Esophagus squamous epithelium (tissue), 5 donors: ENCODE measurements around the gene HLCS. TPM values are rescaled to one million over a fixed set of nuclear protein-coding genes. Genes with fewer than 3 reads are reported as not detected.
"Not testable (repeated sequence)": the region's sequence is repeated elsewhere in the genome, so short reads cannot be mapped to it uniquely, and the experiment has no call there.

Source experiments
- DNase-seq: peaks from one replicate; lab custom pipeline; 2025; lab: John Stamatoyannopoulos, UW
- H3K27ac ChIP-seq, 4 donors: fragments of 200-600 bp; sonication (generic); one replicate each; pipeline ENCODE4 v1.5.1; 2016 to 2019; ENCODE audit warnings: mild to moderate bottlenecking in 1 of 4
- H3K27me3 ChIP-seq, 4 donors: fragments of 200-600 bp; sonication (generic); 1 replicate in 3 of 4; 2 replicates in 1 of 4; pipeline versions ENCODE4 v1.5.1 to v1.6.0; 2017 to 2021; ENCODE audit warnings: antibody characterized with exemption in 1 of 4
- H3K36me3 ChIP-seq, 3 donors: fragments of 200-600 bp; sonication (generic); one replicate each; pipeline ENCODE4 v1.5.1; 2016 to 2019
- H3K4me1 ChIP-seq, 3 donors: fragments of 200-600 bp; sonication (generic); one replicate each; pipeline ENCODE4 v1.5.1; 2017 to 2019
- H3K4me3 ChIP-seq, 4 donors: fragments of 200-600 bp; sonication (generic); 1 replicate in 3 of 4; 2 replicates in 1 of 4; pipeline ENCODE4 v1.5.1; 2016 to 2019; ENCODE audit warnings: mild to moderate bottlenecking in 2 of 4, moderate library complexity in 1 of 4
- H3K9me3 ChIP-seq, 3 donors: fragments of 200-600 bp; sonication (generic); one replicate each; pipeline ENCODE4 v1.5.1; 2016 to 2019
- POLR2A ChIP-seq, 4 donors: fragments of 450-650 bp; IDR thresholded peaks; one replicate each; pipeline ENCODE4 v1.6.1; 2017; ENCODE audit warnings: antibody characterized with exemption in 4 of 4, mild to moderate bottlenecking in 4 of 4, moderate library complexity in 3 of 4
- WGBS, 2 donors: methylation state at CpG; one replicate each; pipeline ENCODE4 v1.1.5; 2018; 5-methylcytosine and 5-hydroxymethylcytosine counted together
- intact Hi-C: fragments of 100-400 bp; cut with DNase I; formaldehyde crosslinking; loops from one replicate; pipeline ENCODE4 v1.15.0; 2022
- total RNA-seq, 4 donors: library from RNA; depleted of rRNA; stranded (reverse); fragments of >200 nt; gene quantifications; one replicate each; pipeline ENCODE4 v1.1.0, GENCODE V29; 2016
- TF ChIP-seq, protein P1 (sequence below), 6 experiments: fragments of 450-650 bp in 4 of 6; fragments of 200-600 bp in 2 of 6; sonication (generic) in 2 of 6; IDR thresholded peaks; one replicate each; pipeline ENCODE4 v1.5.1; 2016 to 2019; ENCODE audit warnings: antibody characterized with exemption in 6 of 6, mild to moderate bottlenecking in 4 of 6, moderate library complexity in 4 of 6
- donor health status: DM: yes; HTN: yes; CAD: no.

The HLCS gene
- total RNA-seq, 4 donors from 2014 or later, result 6.3 to 19.5 (median 13.5) TPM

DNA sequence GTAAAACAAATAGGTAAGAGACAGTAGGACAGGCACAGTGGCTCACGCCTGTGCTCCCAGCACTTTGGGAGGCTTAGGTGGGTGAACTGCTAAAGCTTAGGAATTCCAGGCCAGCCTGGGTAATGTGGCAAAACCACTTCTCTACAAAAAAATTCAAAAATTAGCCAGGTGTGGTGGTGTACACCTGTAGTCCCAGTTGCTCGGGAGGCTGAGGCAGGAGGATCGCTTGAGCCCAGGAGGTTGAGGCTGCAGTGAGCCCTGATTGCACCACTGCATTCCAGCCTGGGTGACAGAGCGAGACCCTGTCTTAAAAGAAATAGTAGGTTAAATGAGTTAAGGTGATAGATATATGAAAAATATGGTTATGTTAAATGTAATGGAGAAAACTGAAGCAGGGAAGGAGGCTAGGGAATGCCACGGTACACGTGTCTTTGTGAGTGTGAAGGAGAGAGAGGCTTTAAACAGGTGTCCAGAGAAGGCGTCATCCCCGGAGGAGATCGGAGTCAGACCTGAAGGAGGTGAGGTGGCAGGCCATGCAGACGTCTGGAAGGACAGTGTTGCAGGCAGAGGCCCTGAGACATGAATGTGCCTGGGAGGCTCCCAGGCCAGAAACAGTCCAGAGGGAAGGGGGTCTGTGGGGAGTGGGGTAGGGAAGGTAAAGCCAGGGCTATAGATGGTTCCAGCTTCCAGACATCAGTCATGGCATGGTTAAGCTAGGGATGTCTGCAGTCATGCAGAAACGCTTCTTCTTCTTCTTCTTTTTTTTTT lies 32.8 kb upstream of the HLCS start:
- no peak overlapping the region for H3K4me3 ChIP-seq
- no peak overlapping the region for H3K27ac ChIP-seq
- peaks cover 0 to 2% (median 0%) of the 10 kb centered on the region in 4 donors for H3K27me3 ChIP-seq
- WGBS, 2 donors, result 86 to 88% methylated on average over 11 of the region's 11 CpGs
- intact Hi-C loops, result no loop called here
- H3K4me1 ChIP-seq, result no peaks in the 10 kb centered on the region
- TF ChIP-seq, protein P1, sequence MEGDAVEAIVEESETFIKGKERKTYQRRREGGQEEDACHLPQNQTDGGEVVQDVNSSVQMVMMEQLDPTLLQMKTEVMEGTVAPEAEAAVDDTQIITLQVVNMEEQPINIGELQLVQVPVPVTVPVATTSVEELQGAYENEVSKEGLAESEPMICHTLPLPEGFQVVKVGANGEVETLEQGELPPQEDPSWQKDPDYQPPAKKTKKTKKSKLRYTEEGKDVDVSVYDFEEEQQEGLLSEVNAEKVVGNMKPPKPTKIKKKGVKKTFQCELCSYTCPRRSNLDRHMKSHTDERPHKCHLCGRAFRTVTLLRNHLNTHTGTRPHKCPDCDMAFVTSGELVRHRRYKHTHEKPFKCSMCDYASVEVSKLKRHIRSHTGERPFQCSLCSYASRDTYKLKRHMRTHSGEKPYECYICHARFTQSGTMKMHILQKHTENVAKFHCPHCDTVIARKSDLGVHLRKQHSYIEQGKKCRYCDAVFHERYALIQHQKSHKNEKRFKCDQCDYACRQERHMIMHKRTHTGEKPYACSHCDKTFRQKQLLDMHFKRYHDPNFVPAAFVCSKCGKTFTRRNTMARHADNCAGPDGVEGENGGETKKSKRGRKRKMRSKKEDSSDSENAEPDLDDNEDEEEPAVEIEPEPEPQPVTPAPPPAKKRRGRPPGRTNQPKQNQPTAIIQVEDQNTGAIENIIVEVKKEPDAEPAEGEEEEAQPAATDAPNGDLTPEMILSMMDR (IDR thresholded peaks at IDR 0.05), result no peak
- no peak for TF ChIP-seq POLR2A (IDR thresholded peaks at IDR 0.05)
- no peak for DNase-seq
- H3K9me3 ChIP-seq, result no peaks in the 10 kb centered on the region
- H3K36me3 ChIP-seq, result no peaks in the 10 kb centered on the region

- H3K27ac ChIP-seq, DNase-seq, H3K4me3 ChIP-seq, H3K4me1 ChIP-seq, H3K36me3 ChIP-seq, intact Hi-C loops, H3K9me3 ChIP-seq: not testable (repeated sequence)
- WGBS, 2 donors, result 92% methylated on average over 7 to 12 of the region's 12 CpGs
- peaks cover 0 to 10% (median 0%) of the 10 kb centered on the region in 4 donors for H3K27me3 ChIP-seq
These were observed 28.8 kb upstream of the HLCS start for GRCh38 chr21:36995285-36995684.

GRCh38 chr21:36994501-36995158 lies 28.2 kb upstream of the HLCS start:
- H3K27ac ChIP-seq, result no peak overlapping the region
- intact Hi-C loops, result no loop called here
- 46 to 63% methylated on average over 16 to 23 of the region's 38 CpGs for WGBS, 2 donors
- H3K9me3 ChIP-seq, result no peaks in the 10 kb centered on the region
- peaks cover 0 to 10% (median 0%) of the 10 kb centered on the region in 4 donors for H3K27me3 ChIP-seq
- H3K4me3 ChIP-seq, result peak overlapping the region in 1 of 4 donors; percentile 10
- no peaks in the 10 kb centered on the region for H3K36me3 ChIP-seq
- TF ChIP-seq, protein P1 (IDR thresholded peaks at IDR 0.05), result no peak
- no peak for TF ChIP-seq POLR2A (IDR thresholded peaks at IDR 0.05)
- H3K4me1 ChIP-seq, result peaks cover 0 to 9% (median 5%) of the 10 kb centered on the region in 3 donors
- DNase-seq, result no peak

DNA sequence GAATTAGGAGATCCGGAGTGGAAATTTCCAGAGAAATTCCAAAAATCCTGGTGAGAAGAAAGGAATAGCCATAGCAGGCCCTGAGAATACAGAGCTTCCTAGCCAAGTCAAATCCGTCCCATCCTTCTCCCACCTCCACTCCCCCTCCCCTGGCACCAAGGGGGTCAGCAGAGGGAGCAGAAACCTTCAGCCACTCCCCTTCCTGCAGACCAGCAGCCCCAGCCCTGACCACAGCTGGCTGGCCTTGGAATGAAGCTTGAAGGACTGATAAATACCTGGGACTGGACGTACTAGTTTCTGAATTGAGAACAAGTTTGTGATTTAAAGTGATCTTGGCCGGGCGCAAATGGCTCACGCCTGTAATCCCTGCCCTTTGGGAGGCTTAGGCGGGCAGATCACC lies 26.2 kb upstream of the HLCS start:
- H3K36me3 ChIP-seq, result no peaks in the 10 kb centered on the region
- TF ChIP-seq, protein P1 (IDR thresholded peaks at IDR 0.05), result no peak
- TF ChIP-seq POLR2A (IDR thresholded peaks at IDR 0.05), result no peak
- no peak for DNase-seq
- peaks cover 0 to 10% (median 0%) of the 10 kb centered on the region in 4 donors for H3K27me3 ChIP-seq
- no peak overlapping the region for H3K27ac ChIP-seq
- H3K4me1 ChIP-seq, result peaks cover 0 to 18% (median 5%) of the 10 kb centered on the region in 3 donors
- WGBS, 2 donors, result 72 to 73% methylated on average over 6 to 7 of the region's 7 CpGs
- intact Hi-C loops, result no loop called here
- no peak overlapping the region for H3K4me3 ChIP-seq
- no peaks in the 10 kb centered on the region for H3K9me3 ChIP-seq

DNA sequence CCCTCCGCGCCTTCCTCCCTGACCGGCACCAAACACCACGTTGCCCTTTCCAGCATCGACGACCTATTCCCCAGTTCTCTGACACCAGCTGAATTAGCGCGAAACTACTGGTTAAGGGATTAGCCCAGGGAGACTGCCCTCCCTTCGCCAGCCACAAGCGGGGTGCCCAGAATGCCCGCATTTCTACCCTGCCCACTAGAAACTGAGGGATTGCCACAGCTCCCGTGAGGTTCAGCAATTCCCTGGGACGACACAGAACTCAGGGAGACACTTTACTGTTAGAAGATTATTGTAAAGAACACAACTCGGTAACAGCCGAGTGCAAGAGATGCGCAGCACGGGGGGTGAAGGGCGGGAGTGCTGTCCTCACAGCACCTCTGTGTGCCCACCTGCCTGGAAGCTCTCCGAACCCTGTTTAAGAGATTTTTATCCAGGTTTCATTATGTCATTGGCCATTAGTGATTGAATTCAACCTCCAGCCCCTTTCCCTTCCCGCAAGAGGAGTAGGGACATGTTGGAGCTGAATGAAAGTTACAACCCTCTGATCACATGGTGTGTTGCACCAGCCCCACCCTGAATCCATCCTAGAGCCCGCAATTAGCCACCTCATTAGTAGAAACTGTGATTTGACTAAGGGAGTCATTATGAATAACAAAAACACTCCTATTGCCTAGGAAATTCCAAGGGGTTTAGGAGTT lies 24.2 kb upstream of the HLCS start:
- Histone ChIP-seq H3K27ac (peak overlapping the region; percentile 89 to 94 (median 92)), H3K36me3 (no peaks in the 10 kb centered on the region), H3K27me3 (peaks cover 0 to 10% (median 0%) of the 10 kb centered on the region in 4 donors), H3K9me3 (no peaks in the 10 kb centered on the region), H3K4me3 (peak overlapping the region; percentile 43 to 76 (median 58)), H3K4me1 (peaks cover 0 to 18% (median 5%) of the 10 kb centered on the region in 3 donors)
- TF ChIP-seq, protein P1 (IDR thresholded peaks at IDR 0.05), result no peak
- no peak for TF ChIP-seq POLR2A (IDR thresholded peaks at IDR 0.05)
- no peak for DNase-seq
- intact Hi-C loops, result no loop called here
- 71 to 80% methylated on average over 8 to 17 of the region's 21 CpGs for WGBS, 2 donors
